Smooth muscle cell (in vitro differentiated cells): ENCODE results near the gene GNL1. TPM values are rescaled to one million over a fixed set of nuclear protein-coding genes. Genes with fewer than 3 reads are reported as not detected.

Source experiments
- DNase-seq: peaks from one replicate; lab custom pipeline; 2025; ENCODE audit not compliant: unreplicated experiment; lab: John Stamatoyannopoulos, UW
- H2AFZ ChIP-seq: fragments of 200-600 bp; sonication (generic); 2 replicates; pipeline ENCODE4 v1.6.0; 2016; ENCODE audit warnings: antibody characterized with exemption, low read depth, mild to moderate bottlenecking
- H3F3A ChIP-seq: fragments of 200-600 bp; sonication (generic); 2 replicates; pipeline ENCODE4 v1.6.0; 2017; ENCODE audit warnings: antibody characterized with exemption, low read depth
- H3K27ac ChIP-seq: fragments of 200-600 bp; sonication (generic); 2 replicates; pipeline ENCODE4 v1.5.1; 2016; ENCODE audit warnings: low read depth, mild to moderate bottlenecking
- H3K27me3 ChIP-seq: fragments of 200-600 bp; sonication (generic); 2 replicates; pipeline ENCODE4 v1.6.1; 2016; ENCODE audit warnings: low read depth, mild to moderate bottlenecking
- H3K36me3 ChIP-seq: fragments of 200-600 bp; sonication (generic); 2 replicates; pipeline ENCODE4 v1.5.1; 2016; ENCODE audit warnings: low read depth
- H3K4me1 ChIP-seq: fragments of 200-600 bp; sonication (generic); 2 replicates; pipeline ENCODE4 v1.5.1; 2016; ENCODE audit warnings: low read depth
- H3K4me2 ChIP-seq: fragments of 200-600 bp; sonication (generic); 2 replicates; pipeline ENCODE4 v1.6.0; 2016; ENCODE audit warnings: mild to moderate bottlenecking
- H3K4me3 ChIP-seq: fragments of 200-600 bp; sonication (generic); 2 replicates; pipeline ENCODE4 v1.5.1; 2016; ENCODE audit warnings: mild to moderate bottlenecking
- H3K79me2 ChIP-seq: fragments of 200-600 bp; sonication (generic); 2 replicates; pipeline ENCODE4 v1.6.0; 2016; ENCODE audit warnings: low read depth, mild to moderate bottlenecking
- H3K9ac ChIP-seq: fragments of 200-600 bp; sonication (generic); 2 replicates; pipeline ENCODE4 v1.6.0; 2016; ENCODE audit warnings: low read depth
- H3K9me3 ChIP-seq: fragments of 200-600 bp; sonication (generic); replicated peaks from 2 replicates; pipeline ENCODE4 v1.5.1; 2016; ENCODE audit warnings: low read depth
- H4K20me1 ChIP-seq: fragments of 200-600 bp; sonication (generic); 2 replicates; pipeline ENCODE4 v1.6.0; 2016; ENCODE audit warnings: low read depth
- WGBS: methylation state at CpG from one replicate; pipeline ENCODE4 v1.1.7; 2016; ENCODE audit warnings: low lambda C conversion rate; 5-methylcytosine and 5-hydroxymethylcytosine counted together
- polyA plus RNA-seq: library from polyadenylated mRNA; unstranded; fragments of >200 nt; fragmentation: Nextera tagmentation; extraction: Ambion mirVana; gene quantifications from 2 replicates; pipeline ENCODE4 v1.2.1, GENCODE V29; 2016
- total RNA-seq: library from RNA; depleted of rRNA; stranded (reverse); fragments of >200 nt; gene quantifications from 2 replicates; pipeline ENCODE4 v1.2.3, GENCODE V29; 2014
- TF ChIP-seq, protein P1 (sequence below): fragments of 200-600 bp; sonication (generic); IDR thresholded peaks from 2 replicates; pipeline ENCODE4 v1.5.1; 2017; ENCODE audit warnings: borderline replicate concordance, mild to moderate bottlenecking, antibody characterized with exemption; ENCODE audit not compliant: insufficient read depth, poor library complexity, severe bottlenecking

GNL1 gene
- total and polyA plus RNA-seq, 2 experiments from 2014 or later: 16.5 to 104 TPM

DNA sequence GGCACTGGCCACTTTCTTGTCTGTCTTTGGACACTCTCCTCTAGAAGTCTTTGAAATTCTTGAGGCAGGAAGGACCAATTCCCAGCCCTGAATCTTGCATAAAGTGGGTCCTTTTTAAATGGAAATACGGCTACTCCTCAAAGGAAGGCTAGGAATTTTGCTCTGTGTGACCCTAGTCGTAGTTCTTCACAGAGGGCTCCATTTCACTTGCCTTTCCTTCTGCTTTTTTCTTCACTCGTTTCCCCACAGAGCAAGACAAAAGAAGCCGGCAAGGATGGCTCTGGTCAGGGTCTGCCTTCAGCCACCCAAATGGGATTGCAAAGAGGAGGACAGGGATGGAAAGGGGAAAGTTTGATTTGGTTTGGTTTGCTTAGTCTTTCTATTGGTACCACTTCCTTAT lies 41.2 kb downstream of the GNL1 start:
- H3K27ac ChIP-seq: no peak overlapping the region
- H3F3A ChIP-seq: peaks cover 4% of the 10 kb centered on the region
- no peak overlapping the region for H3K4me3 ChIP-seq
- H3K9ac ChIP-seq: no peak overlapping the region
- WGBS: 39% methylated on average over 4 of the region's 4 CpGs
- H3K27me3 ChIP-seq: no peaks in the 10 kb centered on the region
- DNase-seq: no peak
- peak overlapping the region; percentile 33 for H2AFZ ChIP-seq
- no peaks in the 10 kb centered on the region for H3K36me3 ChIP-seq
- H3K4me2 ChIP-seq: no peak overlapping the region
- no peaks in the 10 kb centered on the region for H3K79me2 ChIP-seq
- no peaks in the 10 kb centered on the region for H4K20me1 ChIP-seq
- no peaks in the 10 kb centered on the region for H3K4me1 ChIP-seq
- TF ChIP-seq, protein P1, sequence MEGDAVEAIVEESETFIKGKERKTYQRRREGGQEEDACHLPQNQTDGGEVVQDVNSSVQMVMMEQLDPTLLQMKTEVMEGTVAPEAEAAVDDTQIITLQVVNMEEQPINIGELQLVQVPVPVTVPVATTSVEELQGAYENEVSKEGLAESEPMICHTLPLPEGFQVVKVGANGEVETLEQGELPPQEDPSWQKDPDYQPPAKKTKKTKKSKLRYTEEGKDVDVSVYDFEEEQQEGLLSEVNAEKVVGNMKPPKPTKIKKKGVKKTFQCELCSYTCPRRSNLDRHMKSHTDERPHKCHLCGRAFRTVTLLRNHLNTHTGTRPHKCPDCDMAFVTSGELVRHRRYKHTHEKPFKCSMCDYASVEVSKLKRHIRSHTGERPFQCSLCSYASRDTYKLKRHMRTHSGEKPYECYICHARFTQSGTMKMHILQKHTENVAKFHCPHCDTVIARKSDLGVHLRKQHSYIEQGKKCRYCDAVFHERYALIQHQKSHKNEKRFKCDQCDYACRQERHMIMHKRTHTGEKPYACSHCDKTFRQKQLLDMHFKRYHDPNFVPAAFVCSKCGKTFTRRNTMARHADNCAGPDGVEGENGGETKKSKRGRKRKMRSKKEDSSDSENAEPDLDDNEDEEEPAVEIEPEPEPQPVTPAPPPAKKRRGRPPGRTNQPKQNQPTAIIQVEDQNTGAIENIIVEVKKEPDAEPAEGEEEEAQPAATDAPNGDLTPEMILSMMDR: no peak
- H3K9me3 ChIP-seq: no peaks in the 10 kb centered on the region

DNA sequence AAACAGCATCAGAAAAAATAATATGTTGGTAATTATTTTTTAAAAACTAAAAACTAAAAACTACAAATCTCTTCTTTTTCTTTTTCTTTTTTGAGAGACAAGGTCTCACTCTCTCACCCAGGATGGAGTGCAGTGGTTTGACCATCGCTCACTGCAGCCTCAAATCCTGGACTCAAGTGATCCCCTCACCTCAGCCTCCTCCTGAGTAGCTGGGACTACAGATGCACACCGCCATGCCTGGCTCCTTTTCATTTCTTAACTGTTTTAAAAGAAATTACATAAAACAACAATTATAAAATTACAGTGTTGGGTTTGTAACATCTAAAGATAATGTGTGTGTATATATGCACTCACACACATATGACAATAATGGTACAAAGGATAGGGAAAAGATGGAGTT lies 42.8 kb downstream of the GNL1 start:
- TF ChIP-seq, protein P1: no peak

DNA sequence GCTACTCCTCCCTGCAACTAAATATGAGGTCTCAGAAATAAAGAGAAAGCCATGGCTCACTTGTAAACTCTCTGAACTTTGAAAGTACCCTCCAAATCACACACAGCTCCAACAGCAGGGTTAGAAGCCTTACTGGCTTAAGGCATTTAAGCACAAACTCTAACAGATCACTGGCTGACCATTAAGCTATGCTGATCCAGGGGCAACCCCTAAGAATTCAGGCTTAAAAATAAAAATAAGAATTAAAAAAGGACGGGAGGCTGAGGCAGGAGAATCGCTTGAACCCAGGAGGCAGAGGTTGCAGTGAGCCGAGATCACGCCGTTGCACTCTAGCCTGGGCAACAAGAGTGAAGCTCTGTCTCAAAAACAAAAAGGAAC lies 45.1 kb downstream of the GNL1 start:
- Histone ChIP-seq H3K4me2 (no peak overlapping the region), H3F3A (peaks cover 4% of the 10 kb centered on the region), H3K27ac (no peak overlapping the region), H3K27me3 (no peaks in the 10 kb centered on the region), H3K9ac (no peak overlapping the region), H3K79me2 (no peaks in the 10 kb centered on the region), H3K9me3 (no peaks in the 10 kb centered on the region), H3K4me1 (no peaks in the 10 kb centered on the region), H4K20me1 (no peaks in the 10 kb centered on the region), H3K36me3 (no peaks in the 10 kb centered on the region), H3K4me3 (no peak overlapping the region), H2AFZ (peak overlapping the region; percentile 59)
- TF ChIP-seq, protein P1: no peak
- no peak for DNase-seq
- WGBS: 77% methylated on average over 5 of the region's 5 CpGs

More for the DNA sequence above, 42.8 kb downstream of the GNL1 start:
- H2AFZ ChIP-seq: no peak overlapping the region
- H3K79me2 ChIP-seq: no peaks in the 10 kb centered on the region
- no peak overlapping the region for H3K4me3 ChIP-seq
- no peaks in the 10 kb centered on the region for H3K27me3 ChIP-seq
- no peak overlapping the region for H3K9ac ChIP-seq
- DNase-seq: no peak
- H3K27ac ChIP-seq: no peak overlapping the region
- H3K4me1 ChIP-seq: no peaks in the 10 kb centered on the region
- WGBS: 96% methylated on average over 2 of the region's 2 CpGs
- no peaks in the 10 kb centered on the region for H4K20me1 ChIP-seq
- no peaks in the 10 kb centered on the region for H3K9me3 ChIP-seq
- peaks cover 4% of the 10 kb centered on the region for H3F3A ChIP-seq
- H3K36me3 ChIP-seq: no peaks in the 10 kb centered on the region
- no peak overlapping the region for H3K4me2 ChIP-seq

DNA sequence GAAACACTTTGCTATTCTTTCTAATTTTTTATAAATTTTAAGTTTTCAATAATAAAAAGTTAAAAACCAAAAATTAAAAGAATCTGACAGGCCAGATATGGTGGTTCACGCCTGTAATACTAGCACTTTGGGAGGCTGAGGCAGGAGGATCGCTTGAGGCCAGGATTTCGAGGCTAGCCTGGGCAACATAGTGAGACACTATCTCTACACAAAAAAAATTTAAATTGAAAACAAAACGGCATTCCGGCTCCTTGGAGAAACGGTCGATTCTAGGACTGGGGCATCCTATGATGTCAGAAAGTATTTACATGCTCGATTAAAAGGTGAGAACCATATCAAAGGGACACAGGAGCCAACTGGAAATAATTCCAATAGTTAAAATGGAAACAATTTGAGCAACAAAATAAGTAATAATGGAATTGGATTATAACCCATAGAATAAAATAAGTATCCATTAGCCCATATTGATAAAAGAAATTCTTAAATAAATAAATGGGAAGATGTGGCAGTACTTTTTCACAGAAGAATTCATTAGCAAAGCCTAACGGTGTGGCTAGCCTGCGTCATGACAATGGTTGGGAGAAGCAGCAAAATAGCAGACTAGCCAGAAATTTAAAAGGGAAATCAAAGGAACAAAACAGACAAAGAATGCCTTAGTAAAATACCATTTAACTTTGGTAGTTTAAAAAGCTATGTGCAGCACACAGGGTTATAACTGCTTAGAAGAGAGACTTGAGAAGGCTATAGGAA lies 45.7 kb downstream of the GNL1 start:
- WGBS: 83% methylated on average over 10 of the region's 10 CpGs
- Histone ChIP-seq H3K9ac (no peak overlapping the region), H3K4me2 (no peak overlapping the region), H3K36me3 (no peaks in the 10 kb centered on the region), H3K4me3 (no peak overlapping the region), H3K4me1 (no peaks in the 10 kb centered on the region), H3K27me3 (no peaks in the 10 kb centered on the region), H2AFZ (peak overlapping the region; percentile 59), H4K20me1 (no peaks in the 10 kb centered on the region), H3K9me3 (no peaks in the 10 kb centered on the region), H3F3A (peaks cover 4% of the 10 kb centered on the region), H3K27ac (no peak overlapping the region), H3K79me2 (no peaks in the 10 kb centered on the region)
- TF ChIP-seq, protein P1: no peak
- no peak for DNase-seq
